GM23248 (cell line): ENCODE results near the gene IMPG1. TPM values are rescaled to one million over a fixed set of nuclear protein-coding genes. Genes with fewer than 3 reads are reported as not detected.

Experiments
- DNase-seq: peaks from one replicate; pipeline ENCODE4 v3.0.0-alpha.2; 2015
- H2AFZ ChIP-seq: fragments of 200-600 bp; sonication (generic); 2 replicates; pipeline ENCODE4 v1.6.1; 2016; ENCODE audit warnings: antibody characterized with exemption
- H3F3A ChIP-seq: fragments of 200-600 bp; sonication (generic); 2 replicates; pipeline ENCODE4 v1.6.1; 2016; ENCODE audit warnings: mild to moderate bottlenecking, antibody characterized with exemption, mixed run types; ENCODE audit not compliant: insufficient read depth
- H3K27ac ChIP-seq: fragments of 200-600 bp; sonication (generic); 2 replicates; pipeline ENCODE4 v1.5.1; 2016; ENCODE audit warnings: mild to moderate bottlenecking
- H3K27me3 ChIP-seq: fragments of 200-600 bp; sonication (generic); replicated peaks from 2 replicates; pipeline ENCODE4 v1.6.1; 2016; ENCODE audit warnings: mild to moderate bottlenecking; ENCODE audit not compliant: insufficient read depth
- H3K36me3 ChIP-seq: fragments of 200-600 bp; sonication (generic); 2 replicates; pipeline ENCODE4 v1.6.1; 2016; ENCODE audit warnings: low read depth, mild to moderate bottlenecking
- H3K4me1 ChIP-seq: fragments of 200-600 bp; sonication (generic); 2 replicates; pipeline ENCODE4 v1.6.1; 2016; ENCODE audit warnings: mild to moderate bottlenecking; ENCODE audit not compliant: insufficient read depth
- H3K4me2 ChIP-seq: fragments of 200-600 bp; sonication (generic); one replicate; pipeline ENCODE4 v1.6.1; 2016; ENCODE audit warnings: mild to moderate bottlenecking; ENCODE audit not compliant: unreplicated experiment
- H3K4me3 ChIP-seq: fragments of 200-600 bp; sonication (generic); 2 replicates; pipeline ENCODE4 v1.5.1; 2016; ENCODE audit warnings: mild to moderate bottlenecking
- H3K79me2 ChIP-seq: fragments of 200-600 bp; sonication (generic); 2 replicates; pipeline ENCODE4 v1.6.1; 2016; ENCODE audit warnings: mild to moderate bottlenecking; ENCODE audit not compliant: insufficient read depth
- H3K9ac ChIP-seq: fragments of 200-600 bp; sonication (generic); 2 replicates; pipeline ENCODE4 v1.6.1; 2016; ENCODE audit warnings: mild to moderate bottlenecking
- H3K9me2 ChIP-seq: fragments of 200-600 bp; sonication (generic); 2 replicates; pipeline ENCODE4 v1.6.1; 2016; ENCODE audit warnings: mixed run types, mild to moderate bottlenecking, moderate library complexity; ENCODE audit not compliant: insufficient read depth
- H3K9me3 ChIP-seq: fragments of 200-600 bp; sonication (generic); one replicate; pipeline ENCODE4 v1.6.1; 2017; ENCODE audit warnings: low read depth
- H4K20me1 ChIP-seq: fragments of 200-600 bp; sonication (generic); 2 replicates; pipeline ENCODE4 v1.6.0; 2016; ENCODE audit not compliant: insufficient read depth
- EZH2 ChIP-seq: fragments of 200-600 bp; sonication (generic); IDR thresholded peaks from 2 replicates; pipeline ENCODE4 v1.6.1; 2018; ENCODE audit warnings: antibody characterized with exemption, mild to moderate bottlenecking; ENCODE audit not compliant: insufficient read depth, poor library complexity, severe bottlenecking
- EZH2phosphoT487 ChIP-seq: fragments of 200-600 bp; sonication (generic); IDR thresholded peaks from 2 replicates; pipeline ENCODE4 v1.6.1; 2018; ENCODE audit warnings: antibody characterized with exemption, moderate library complexity, mild to moderate bottlenecking, low read depth; ENCODE audit not compliant: insufficient read depth
- WGBS, 2 experiments: methylation state at CpG; one replicate each; pipeline ENCODE4 v1.1.6; 2015 to 2017; ENCODE audit warnings: low lambda C conversion rate in 2 of 2, low coverage in 1 of 2; ENCODE audit errors: missing lambda C conversion rate in 2 of 2; 5-methylcytosine and 5-hydroxymethylcytosine counted together
- in situ Hi-C: fragments of 300-500 bp; cut with MboI; formaldehyde crosslinking; loops from 2 replicates; pipeline ENCODE4 v1.15.0; 2020
- polyA plus RNA-seq: library from polyadenylated mRNA; unstranded; fragments of >200 nt; fragmentation: Nextera tagmentation; extraction: Ambion mirVana; gene quantifications from 2 replicates; pipeline ENCODE4 v1.2.1, GENCODE V29; 2016
- total RNA-seq: library from RNA; depleted of rRNA; stranded (reverse); fragments of >200 nt; shearing (Covaris generic); gene quantifications from 2 replicates; pipeline ENCODE4 v1.2.3, GENCODE V29; 2014

Gene IMPG1
- total and polyA plus RNA-seq, 2 experiments from 2014 or later, result not detected

- Histone ChIP-seq H2AFZ (no peak overlapping the region), H3K9ac (no peak overlapping the region), H3K9me3 (no peaks in the 10 kb centered on the region), H3K4me3 (no peak overlapping the region), H4K20me1 (no peaks in the 10 kb centered on the region), H3K4me1 (no peaks in the 10 kb centered on the region), H3K9me2 (no peaks in the 10 kb centered on the region), H3K27me3 (peaks cover 13% of the 10 kb centered on the region), H3K79me2 (no peaks in the 10 kb centered on the region), H3K36me3 (no peaks in the 10 kb centered on the region), H3F3A (no peaks in the 10 kb centered on the region), H3K27ac (no peak overlapping the region), H3K4me2 (no peak overlapping the region)
- TF ChIP-seq EZH2phosphoT487, result no peak
- TF ChIP-seq EZH2, result no peak
- in situ Hi-C loops, result loop anchor here (25.0 kb wide), 1 partner anchor 1516 kb away; the partner anchor contains the start of gene HTR1B
- WGBS, 2 experiments, result 36 to 45% methylated on average over 4 of the region's 4 CpGs
- no peak for DNase-seq
Measured at GRCh38 chr6:75946146-75946831, 126.2 kb downstream of the IMPG1 start.

- H4K20me1 ChIP-seq, result no peaks in the 10 kb centered on the region
- H3F3A ChIP-seq, result no peaks in the 10 kb centered on the region
- H3K9me2 ChIP-seq, result no peaks in the 10 kb centered on the region
- in situ Hi-C loops, result loop anchor here (25.0 kb wide), 1 partner anchor 1519 kb away; the partner anchor contains the start of gene HTR1B
- no peak for DNase-seq
- no peaks in the 10 kb centered on the region for H3K79me2 ChIP-seq
- no peak for TF ChIP-seq EZH2phosphoT487
- TF ChIP-seq EZH2, result no peak
- H3K9me3 ChIP-seq, result no peaks in the 10 kb centered on the region
- no peak overlapping the region for H3K27ac ChIP-seq
- H3K4me2 ChIP-seq, result no peak overlapping the region
- H3K36me3 ChIP-seq, result no peaks in the 10 kb centered on the region
- no peak overlapping the region for H3K9ac ChIP-seq
- peaks cover 13% of the 10 kb centered on the region for H3K27me3 ChIP-seq
- WGBS, 2 experiments, result 4 to 24% methylated on average over 2 of the region's 2 CpGs
- H2AFZ ChIP-seq, result no peak overlapping the region
- H3K4me3 ChIP-seq, result no peak overlapping the region
- H3K4me1 ChIP-seq, result no peaks in the 10 kb centered on the region
Measured at GRCh38 chr6:75943381-75943780, 129.1 kb downstream of the IMPG1 start.

- in situ Hi-C loops, result loop anchor here (25.0 kb wide), 1 partner anchor 1521 kb away; the partner anchor contains the start of gene HTR1B
- H3K4me2 ChIP-seq, result no peak overlapping the region
- H3K27ac ChIP-seq, result no peak overlapping the region
- no peaks in the 10 kb centered on the region for H3K79me2 ChIP-seq
- 0% methylated on average over 1 of the region's 1 CpG for WGBS, 2 experiments
- H3K4me1 ChIP-seq, result no peaks in the 10 kb centered on the region
- H3K27me3 ChIP-seq, result peaks cover 10% of the 10 kb centered on the region
- H2AFZ ChIP-seq, result no peak overlapping the region
- no peaks in the 10 kb centered on the region for H3K9me2 ChIP-seq
- no peaks in the 10 kb centered on the region for H3K36me3 ChIP-seq
- H4K20me1 ChIP-seq, result no peaks in the 10 kb centered on the region
- H3K9ac ChIP-seq, result no peak overlapping the region
- H3K9me3 ChIP-seq, result no peaks in the 10 kb centered on the region
- H3F3A ChIP-seq, result no peaks in the 10 kb centered on the region
- TF ChIP-seq EZH2, result no peak
- TF ChIP-seq EZH2phosphoT487, result no peak
- H3K4me3 ChIP-seq, result no peak overlapping the region
- no peak for DNase-seq
Measured at GRCh38 chr6:75941509-75941908, 131.0 kb downstream of the IMPG1 start.

GRCh38 chr6:75940564-75940963 is 131.9 kb downstream of the IMPG1 start:
- Histone ChIP-seq H3K9ac (no peak overlapping the region), H3K36me3 (no peaks in the 10 kb centered on the region), H3K9me3 (no peaks in the 10 kb centered on the region), H4K20me1 (no peaks in the 10 kb centered on the region), H3K4me1 (no peaks in the 10 kb centered on the region), H3K4me3 (no peak overlapping the region), H3K27ac (no peak overlapping the region), H3K4me2 (no peak overlapping the region), H3K9me2 (no peaks in the 10 kb centered on the region), H3K27me3 (peaks cover 10% of the 10 kb centered on the region), H2AFZ (no peak overlapping the region), H3K79me2 (no peaks in the 10 kb centered on the region), H3F3A (no peaks in the 10 kb centered on the region)
- 35 to 38% methylated on average over 4 of the region's 4 CpGs for WGBS, 2 experiments
- in situ Hi-C loops, result loop anchor here (25.0 kb wide), 1 partner anchor 1522 kb away; the partner anchor contains the start of gene HTR1B
- DNase-seq, result no peak
- TF ChIP-seq EZH2phosphoT487 (no peak), EZH2 (no peak)

GRCh38 chr6:75937846-75938245 is 134.6 kb downstream of the IMPG1 start:
- Histone ChIP-seq H2AFZ (no peak overlapping the region), H3K79me2 (no peaks in the 10 kb centered on the region), H3K4me3 (no peak overlapping the region), H3K4me1 (no peaks in the 10 kb centered on the region), H3F3A (no peaks in the 10 kb centered on the region), H3K27ac (no peak overlapping the region), H3K9me3 (no peaks in the 10 kb centered on the region), H3K36me3 (no peaks in the 10 kb centered on the region), H3K9me2 (no peaks in the 10 kb centered on the region), H4K20me1 (no peaks in the 10 kb centered on the region), H3K9ac (no peak overlapping the region), H3K4me2 (no peak overlapping the region), H3K27me3 (peaks cover 4% of the 10 kb centered on the region; the same call in 1 of the 2 replicates)
- in situ Hi-C loops, result loop anchor here (25.0 kb wide), 1 partner anchor 1524 kb away; the partner anchor contains the start of gene HTR1B
- 56 to 59% methylated on average over 2 of the region's 2 CpGs for WGBS, 2 experiments
- no peak for TF ChIP-seq EZH2
- no peak for TF ChIP-seq EZH2phosphoT487
- no peak for DNase-seq
